Measurements from ENCODE around the gene SOX12.

- TF ChIP-seq CTCF (IDR thresholded peaks at IDR 0.05; ENCODE audit: poor library complexity) (no peak), EZH2 (IDR thresholded peaks at IDR 0.05; ENCODE audit: borderline replicate concordance) (no peak), EZH2phosphoT487 (IDR thresholded peaks at IDR 0.05; ENCODE audit: low read depth, severe bottlenecking, unreplicated experiment) (no peak)
These were observed 41.2 kb upstream of the SOX12 start for GRCh38 chr20:284172-284571.

Measured in hepatocyte (in vitro differentiated cells).